Mesodermal cell (in vitro differentiated cells): ENCODE data around the gene ARHGAP24.
"Not testable (repeated sequence)": the region's sequence is repeated elsewhere in the genome, so short reads cannot be mapped to it uniquely, and the experiment has no call there.

Source experiments
- H3K27ac ChIP-seq: 2 replicates; pipeline ENCODE4 v1.7.0; 2013; ENCODE audit warnings: mild to moderate bottlenecking, low read depth, low read length, moderate library complexity; ENCODE audit not compliant: severe bottlenecking
- H3K36me3 ChIP-seq: 2 replicates; pipeline ENCODE4 v1.7.1; 2013; ENCODE audit warnings: mild to moderate bottlenecking, low read length, moderate library complexity; ENCODE audit not compliant: control insufficient read depth, insufficient read depth
- H3K4me1 ChIP-seq: one replicate; pipeline ENCODE4 v1.7.1; 2013; ENCODE audit warnings: mild to moderate bottlenecking, low read length; ENCODE audit not compliant: insufficient read depth, control insufficient read depth, poor library complexity, severe bottlenecking
- H3K4me3 ChIP-seq: 2 replicates; pipeline ENCODE4 v1.7.0; 2013; ENCODE audit warnings: low read length, control low read depth, mild to moderate bottlenecking; ENCODE audit not compliant: insufficient read depth, poor library complexity, severe bottlenecking; ENCODE audit errors: extremely low read depth
- H3K9me3 ChIP-seq: 2 replicates; pipeline ENCODE4 v1.7.1; 2013; ENCODE audit warnings: mild to moderate bottlenecking, low read length, moderate library complexity; ENCODE audit not compliant: control insufficient read depth
- WGBS, 2 experiments: methylation state at CpG; one replicate each; pipeline ENCODE4 v1.1.5; 2013; ENCODE audit warnings: missing lambda C conversion rate in 2 of 2; ENCODE audit not compliant: insufficient coverage in 2 of 2; 5-methylcytosine and 5-hydroxymethylcytosine counted together

ARHGAP24 gene

GRCh38 chr4:85808104-85808503, 333.2 kb downstream of the ARHGAP24 start:
- H3K4me3 ChIP-seq, result no peak overlapping the region
- no peaks in the 10 kb centered on the region for H3K9me3 ChIP-seq
- H3K4me1 ChIP-seq, result no peaks in the 10 kb centered on the region
- no peaks in the 10 kb centered on the region for H3K36me3 ChIP-seq
- WGBS, 2 experiments, result 44% methylated on average over 1 of the region's 2 CpGs; no CpG with 5 or more reads in 1 of the 2 experiments
- no peak overlapping the region for H3K27ac ChIP-seq

GRCh38 chr4:85808864-85809263, 333.9 kb downstream of the ARHGAP24 start:
- H3K4me3 ChIP-seq, result no peak overlapping the region
- H3K9me3 ChIP-seq, result no peaks in the 10 kb centered on the region
- H3K4me1 ChIP-seq, result no peaks in the 10 kb centered on the region
- no peak overlapping the region for H3K27ac ChIP-seq
- H3K36me3 ChIP-seq, result no peaks in the 10 kb centered on the region

- WGBS, 2 experiments, result 88 to 100% methylated on average over 3 of the region's 4 CpGs
- Histone ChIP-seq H3K27ac (no peak overlapping the region), H3K4me1 (no peaks in the 10 kb centered on the region), H3K9me3 (no peaks in the 10 kb centered on the region), H3K36me3 (no peaks in the 10 kb centered on the region), H3K4me3 (no peak overlapping the region)
Observed at GRCh38 chr4:85812776-85813175, 337.8 kb downstream of the ARHGAP24 start.

- Histone ChIP-seq H3K36me3 (no peaks in the 10 kb centered on the region), H3K4me3 (no peak overlapping the region), H3K9me3 (no peaks in the 10 kb centered on the region), H3K27ac (no peak overlapping the region), H3K4me1 (no peaks in the 10 kb centered on the region)
- WGBS, 2 experiments, result 97 to 100% methylated on average over 2 to 4 of the region's 7 CpGs
Observed at GRCh38 chr4:85815796-85816459, 341.0 kb downstream of the ARHGAP24 start.

- Histone ChIP-seq H3K27ac (no peak overlapping the region), H3K36me3 (no peaks in the 10 kb centered on the region), H3K4me1 (no peaks in the 10 kb centered on the region), H3K9me3 (no peaks in the 10 kb centered on the region), H3K4me3 (no peak overlapping the region)
- WGBS, 2 experiments, result no CpG with 5 or more reads among the region's 3 CpGs
Observed at GRCh38 chr4:85818700-85819099, 343.8 kb downstream of the ARHGAP24 start.

- H3K36me3 ChIP-seq, H3K9me3 ChIP-seq, H3K4me3 ChIP-seq, H3K4me1 ChIP-seq, H3K27ac ChIP-seq: not testable (repeated sequence)
Observed at GRCh38 chr4:85820101-85820500, 345.2 kb downstream of the ARHGAP24 start.

GRCh38 chr4:85821688-85822455, 346.9 kb downstream of the ARHGAP24 start:
- no CpG with 5 or more reads among the region's 2 CpGs for WGBS, 2 experiments
- Histone ChIP-seq H3K4me1 (peaks cover 9% of the 10 kb centered on the region), H3K27ac (no peak overlapping the region), H3K4me3 (no peak overlapping the region), H3K36me3 (no peaks in the 10 kb centered on the region), H3K9me3 (no peaks in the 10 kb centered on the region)

GRCh38 chr4:85823295-85823694, 348.3 kb downstream of the ARHGAP24 start:
- WGBS, 2 experiments, result no CpG with 5 or more reads among the region's 1 CpG

GRCh38 chr4:85824166-85824945, 349.4 kb downstream of the ARHGAP24 start:
- Histone ChIP-seq H3K4me1 (peaks cover 16% of the 10 kb centered on the region), H3K36me3 (no peaks in the 10 kb centered on the region), H3K4me3 (no peak overlapping the region), H3K27ac (no peak overlapping the region), H3K9me3 (no peaks in the 10 kb centered on the region)
- 92 to 100% methylated on average over 1 to 3 of the region's 5 CpGs for WGBS, 2 experiments

More at GRCh38 chr4:85823295-85823694, 348.3 kb downstream of the ARHGAP24 start:
- no peak overlapping the region for H3K27ac ChIP-seq
- peaks cover 16% of the 10 kb centered on the region for H3K4me1 ChIP-seq
- no peaks in the 10 kb centered on the region for H3K36me3 ChIP-seq
- H3K9me3 ChIP-seq, result no peaks in the 10 kb centered on the region
- H3K4me3 ChIP-seq, result no peak overlapping the region

- WGBS, 2 experiments, result 12 to 19% methylated on average over 3 of the region's 7 CpGs
- Histone ChIP-seq H3K36me3 (no peaks in the 10 kb centered on the region), H3K27ac (peak overlapping the region; percentile 81), H3K4me1 (peaks cover 16% of the 10 kb centered on the region), H3K4me3 (no peak overlapping the region), H3K9me3 (no peaks in the 10 kb centered on the region)
Observed at GRCh38 chr4:85826060-85826678, 351.2 kb downstream of the ARHGAP24 start.
